Measurements from ENCODE around the gene NFATC2. TPM values are rescaled to one million over a fixed set of nuclear protein-coding genes. Genes with fewer than 3 reads are reported as not detected.

Gene NFATC2
- total and polyA plus RNA-seq, 2 of the 4 experiments (the other 2 are of a cell fraction) = 0.18 to 0.38 TPM

DNA sequence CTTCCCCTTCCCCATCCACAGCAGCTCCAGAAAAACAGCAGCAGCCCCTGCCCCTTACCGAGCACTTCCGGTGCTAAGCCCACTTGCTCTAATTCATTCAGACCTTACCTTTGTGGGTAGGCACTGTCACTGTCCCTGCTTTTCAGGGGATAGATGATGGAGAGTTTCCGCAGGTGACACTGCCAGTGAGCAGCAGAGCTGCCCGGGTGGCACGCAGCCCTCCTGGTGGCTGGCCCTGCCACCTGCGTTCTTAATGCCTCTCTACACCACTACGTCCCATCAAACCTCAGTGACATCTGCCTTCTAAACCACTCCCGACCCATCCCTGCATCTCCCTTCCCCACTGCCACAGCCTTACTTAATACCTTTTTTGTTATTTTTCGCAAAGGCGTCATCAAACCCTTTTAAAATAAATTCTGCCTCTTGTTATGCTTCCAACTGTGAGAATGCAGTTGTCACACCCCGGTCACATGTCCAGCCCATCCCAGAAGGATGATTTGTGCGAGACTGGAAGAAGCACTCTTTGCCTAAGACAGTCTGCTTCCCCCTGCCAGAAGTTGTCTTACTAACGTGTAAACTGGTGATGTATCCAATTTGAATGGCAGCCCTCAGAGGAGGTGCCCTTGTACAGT, 89.7 kb downstream of the NFATC2 start:
- H2AK5ac ChIP-seq (ENCODE audit: low read depth, low read length) = no peak overlapping the region
- no peak overlapping the region for H3K14ac ChIP-seq (replicated peaks; ENCODE audit: low read depth, low read length)
- no peak for TF ChIP-seq SMC3 (IDR thresholded peaks at IDR 0.05; ENCODE audit: low read depth, low read length)
- no peak for TF ChIP-seq NFE2L2 (IDR thresholded peaks at IDR 0.05; ENCODE audit: low read depth, low read length)
- TF ChIP-seq, protein P1, sequence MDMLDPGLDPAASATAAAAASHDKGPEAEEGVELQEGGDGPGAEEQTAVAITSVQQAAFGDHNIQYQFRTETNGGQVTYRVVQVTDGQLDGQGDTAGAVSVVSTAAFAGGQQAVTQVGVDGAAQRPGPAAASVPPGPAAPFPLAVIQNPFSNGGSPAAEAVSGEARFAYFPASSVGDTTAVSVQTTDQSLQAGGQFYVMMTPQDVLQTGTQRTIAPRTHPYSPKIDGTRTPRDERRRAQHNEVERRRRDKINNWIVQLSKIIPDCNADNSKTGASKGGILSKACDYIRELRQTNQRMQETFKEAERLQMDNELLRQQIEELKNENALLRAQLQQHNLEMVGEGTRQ (IDR thresholded peaks at IDR 0.05; ENCODE audit: low read depth, low read length) = no peak
- no peak for TF ChIP-seq POLR2A (IDR thresholded peaks at IDR 0.05; ENCODE audit: low read depth, low read length)
- no peak for TF ChIP-seq MAZ (IDR thresholded peaks at IDR 0.05; ENCODE audit: borderline replicate concordance, low read depth, low read length)
- no peak for TF ChIP-seq RFX5 (IDR thresholded peaks at IDR 0.05; ENCODE audit: low read depth, low read length)
- no peak for TF ChIP-seq MAFK (IDR thresholded peaks at IDR 0.05; ENCODE audit: low read depth, low read length)
- TF ChIP-seq, protein P2, sequence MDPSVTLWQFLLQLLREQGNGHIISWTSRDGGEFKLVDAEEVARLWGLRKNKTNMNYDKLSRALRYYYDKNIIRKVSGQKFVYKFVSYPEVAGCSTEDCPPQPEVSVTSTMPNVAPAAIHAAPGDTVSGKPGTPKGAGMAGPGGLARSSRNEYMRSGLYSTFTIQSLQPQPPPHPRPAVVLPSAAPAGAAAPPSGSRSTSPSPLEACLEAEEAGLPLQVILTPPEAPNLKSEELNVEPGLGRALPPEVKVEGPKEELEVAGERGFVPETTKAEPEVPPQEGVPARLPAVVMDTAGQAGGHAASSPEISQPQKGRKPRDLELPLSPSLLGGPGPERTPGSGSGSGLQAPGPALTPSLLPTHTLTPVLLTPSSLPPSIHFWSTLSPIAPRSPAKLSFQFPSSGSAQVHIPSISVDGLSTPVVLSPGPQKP (IDR thresholded peaks at IDR 0.05; ENCODE audit: borderline replicate concordance, low read depth, low read length) = no peak
- TF ChIP-seq FOS (IDR thresholded peaks at IDR 0.05; ENCODE audit: low read depth, low read length) = no peak
- TF ChIP-seq CHD1 (IDR thresholded peaks at IDR 0.05; ENCODE audit: low read depth, low read length) = no peak
- no peak for TF ChIP-seq RAD21 (IDR thresholded peaks at IDR 0.05; ENCODE audit: low read length)
- TF ChIP-seq BHLHE40 (IDR thresholded peaks at IDR 0.05; ENCODE audit: low read depth, low read length) = no peak
- TF ChIP-seq MXI1 (IDR thresholded peaks at IDR 0.05; ENCODE audit: borderline replicate concordance, low read depth, low read length) = no peak
- no peak for TF ChIP-seq RCOR1 (IDR thresholded peaks at IDR 0.05; ENCODE audit: insufficient replicate concordance, low read length)
- TF ChIP-seq, protein P3, sequence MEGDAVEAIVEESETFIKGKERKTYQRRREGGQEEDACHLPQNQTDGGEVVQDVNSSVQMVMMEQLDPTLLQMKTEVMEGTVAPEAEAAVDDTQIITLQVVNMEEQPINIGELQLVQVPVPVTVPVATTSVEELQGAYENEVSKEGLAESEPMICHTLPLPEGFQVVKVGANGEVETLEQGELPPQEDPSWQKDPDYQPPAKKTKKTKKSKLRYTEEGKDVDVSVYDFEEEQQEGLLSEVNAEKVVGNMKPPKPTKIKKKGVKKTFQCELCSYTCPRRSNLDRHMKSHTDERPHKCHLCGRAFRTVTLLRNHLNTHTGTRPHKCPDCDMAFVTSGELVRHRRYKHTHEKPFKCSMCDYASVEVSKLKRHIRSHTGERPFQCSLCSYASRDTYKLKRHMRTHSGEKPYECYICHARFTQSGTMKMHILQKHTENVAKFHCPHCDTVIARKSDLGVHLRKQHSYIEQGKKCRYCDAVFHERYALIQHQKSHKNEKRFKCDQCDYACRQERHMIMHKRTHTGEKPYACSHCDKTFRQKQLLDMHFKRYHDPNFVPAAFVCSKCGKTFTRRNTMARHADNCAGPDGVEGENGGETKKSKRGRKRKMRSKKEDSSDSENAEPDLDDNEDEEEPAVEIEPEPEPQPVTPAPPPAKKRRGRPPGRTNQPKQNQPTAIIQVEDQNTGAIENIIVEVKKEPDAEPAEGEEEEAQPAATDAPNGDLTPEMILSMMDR (conservative IDR thresholded peaks at IDR 0.05; ENCODE audit: low read depth, low read length) = no peak
- no peak for TF ChIP-seq CEBPB (IDR thresholded peaks at IDR 0.05; ENCODE audit: low read depth, low read length)
- no peak overlapping the region for H3K4me3 ChIP-seq (ENCODE audit: insufficient read depth, low read depth, low read length)
- no peak overlapping the region for H3K56ac ChIP-seq (ENCODE audit: extremely low read depth, insufficient read depth, low read length)
- H2BK15ac ChIP-seq (ENCODE audit: low read depth, low read length) = 0 out of 3 replicates have a peak overlapping the region, but pooled peaks have one; percentile 29
- H3K27ac ChIP-seq (ENCODE audit: insufficient read depth, low read length) = no peak overlapping the region
- POLR2A ChIA-PET (ENCODE audit: unreplicated experiment) = no interaction called here
- no peak overlapping the region for H3K9ac ChIP-seq (ENCODE audit: low read depth, low read length)
- H2BK120ac ChIP-seq (ENCODE audit: low read depth, low read length) = no peak overlapping the region
- no peaks in the 10 kb centered on the region for H3K27me3 ChIP-seq (ENCODE audit: control insufficient read depth, insufficient read depth, low read length)
- H3K79me1 ChIP-seq (ENCODE audit: low read depth in 1 of 2, low read length in 2 of 2) = no peaks in the 10 kb centered on the region
- in situ Hi-C loops (cut with MboI; ENCODE audit: low sequenced_read_pairs) (no loop called here), dilution Hi-C loops (cut with HindIII; ENCODE audit: low sequenced_read_pairs, unreplicated experiment) (no loop called here), intact Hi-C loops (cut with micrococcal nuclease) (no loop called here)
- H3K4ac ChIP-seq (ENCODE audit: low read depth, low read length) = no peak overlapping the region; the same call in 1 of the 2 replicates
- no peak overlapping the region for H4K8ac ChIP-seq (ENCODE audit: low read depth in 2 of 2, low read length in 2 of 2)
- H3K36me3 ChIP-seq (ENCODE audit: control insufficient read depth, insufficient read depth, low read length) = no peaks in the 10 kb centered on the region; the same call in 1 of the 2 replicates
- H4K20me1 ChIP-seq (ENCODE audit: insufficient read depth, low read length) = no peaks in the 10 kb centered on the region
- H3K4me2 ChIP-seq (ENCODE audit: low read depth, low read length) = no peak overlapping the region
- no peak overlapping the region for H2AK9ac ChIP-seq (replicated peaks; ENCODE audit: low read depth, low read length, poor library complexity)
- H4K91ac ChIP-seq (ENCODE audit: insufficient read depth, low read depth, low read length) = no peak overlapping the region
- H3K23ac ChIP-seq (ENCODE audit: low read depth, low read length) = no peak overlapping the region
- WGBS, 2 experiments (ENCODE audit: extremely low coverage in 2 of 2, insufficient read length in 1 of 2) = 92% methylated on average over 4 of the region's 13 CpGs; no CpG with 5 or more reads in 1 of the 2 experiments
- BruUV-seq (replicated peaks) = no TSS peak
- no peak overlapping the region for H2BK5ac ChIP-seq (ENCODE audit: low read depth, low read length, poor library complexity, severe bottlenecking)
- no peak overlapping the region for H2AFZ ChIP-seq (replicated peaks; ENCODE audit: low read length, poor library complexity)
- no peak overlapping the region for H2BK20ac ChIP-seq (ENCODE audit: low read depth, low read length)
- H3K9me3 ChIP-seq (ENCODE audit: control insufficient read depth, insufficient read depth, low read length) = no peaks in the 10 kb centered on the region; the same call in 1 of the 2 replicates
- ATAC-seq (ENCODE audit: low read depth) = no peak
- H3K4me1 ChIP-seq (ENCODE audit: control insufficient read depth, insufficient read depth, low read length) = peaks cover 11% of the 10 kb centered on the region
- DNase-seq = no peak
- CTCF ChIA-PET = no interaction called here
- 0 out of 2 replicates have a peak, but pooled peaks cover 2% of the 10 kb centered on the region for H3K9me1 ChIP-seq (ENCODE audit: insufficient read depth, low read length)
- no peak overlapping the region for H4K5ac ChIP-seq (ENCODE audit: low read depth, low read length)
- H3K18ac ChIP-seq (ENCODE audit: low read depth, low read length) = no peak overlapping the region

All from IMR-90 (cell line).